ENCODE measurements around the gene ASTN2. TPM values are rescaled to one million over a fixed set of nuclear protein-coding genes. Genes with fewer than 3 reads are reported as not detected.

Gene ASTN2
- total RNA-seq, 1 donor from 2014 or later, result 12.2 TPM

- Histone ChIP-seq H3K4me3 (ENCODE audit: low read depth, low read length) (no peak overlapping the region), H3K27me3 (ENCODE audit: control insufficient read depth, insufficient read depth, low read length) (no peaks in the 10 kb centered on the region), H3K36me3 (ENCODE audit: control insufficient read depth, insufficient read depth, low read length) (no peaks in the 10 kb centered on the region)
- TF ChIP-seq, protein P1, sequence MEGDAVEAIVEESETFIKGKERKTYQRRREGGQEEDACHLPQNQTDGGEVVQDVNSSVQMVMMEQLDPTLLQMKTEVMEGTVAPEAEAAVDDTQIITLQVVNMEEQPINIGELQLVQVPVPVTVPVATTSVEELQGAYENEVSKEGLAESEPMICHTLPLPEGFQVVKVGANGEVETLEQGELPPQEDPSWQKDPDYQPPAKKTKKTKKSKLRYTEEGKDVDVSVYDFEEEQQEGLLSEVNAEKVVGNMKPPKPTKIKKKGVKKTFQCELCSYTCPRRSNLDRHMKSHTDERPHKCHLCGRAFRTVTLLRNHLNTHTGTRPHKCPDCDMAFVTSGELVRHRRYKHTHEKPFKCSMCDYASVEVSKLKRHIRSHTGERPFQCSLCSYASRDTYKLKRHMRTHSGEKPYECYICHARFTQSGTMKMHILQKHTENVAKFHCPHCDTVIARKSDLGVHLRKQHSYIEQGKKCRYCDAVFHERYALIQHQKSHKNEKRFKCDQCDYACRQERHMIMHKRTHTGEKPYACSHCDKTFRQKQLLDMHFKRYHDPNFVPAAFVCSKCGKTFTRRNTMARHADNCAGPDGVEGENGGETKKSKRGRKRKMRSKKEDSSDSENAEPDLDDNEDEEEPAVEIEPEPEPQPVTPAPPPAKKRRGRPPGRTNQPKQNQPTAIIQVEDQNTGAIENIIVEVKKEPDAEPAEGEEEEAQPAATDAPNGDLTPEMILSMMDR (IDR thresholded peaks at IDR 0.05; ENCODE audit: insufficient read depth, low read length, poor library complexity, severe bottlenecking), result no peak
- no peak for DNase-seq (ENCODE audit: low read depth)
Observed at GRCh38 chr9:116812231-116813030, 602.4 kb downstream of the ASTN2 start.

- H3K4me3 ChIP-seq (ENCODE audit: low read depth, low read length), result no peak overlapping the region
- H3K36me3 ChIP-seq (ENCODE audit: control insufficient read depth, insufficient read depth, low read length), result no peaks in the 10 kb centered on the region
- no peaks in the 10 kb centered on the region for H3K27me3 ChIP-seq (ENCODE audit: control insufficient read depth, insufficient read depth, low read length)
- TF ChIP-seq, protein P1 (IDR thresholded peaks at IDR 0.05; ENCODE audit: insufficient read depth, low read length, poor library complexity, severe bottlenecking), result no peak
- DNase-seq (ENCODE audit: low read depth), result no peak
Observed at GRCh38 chr9:116809656-116810055, 605.2 kb downstream of the ASTN2 start.

DNA sequence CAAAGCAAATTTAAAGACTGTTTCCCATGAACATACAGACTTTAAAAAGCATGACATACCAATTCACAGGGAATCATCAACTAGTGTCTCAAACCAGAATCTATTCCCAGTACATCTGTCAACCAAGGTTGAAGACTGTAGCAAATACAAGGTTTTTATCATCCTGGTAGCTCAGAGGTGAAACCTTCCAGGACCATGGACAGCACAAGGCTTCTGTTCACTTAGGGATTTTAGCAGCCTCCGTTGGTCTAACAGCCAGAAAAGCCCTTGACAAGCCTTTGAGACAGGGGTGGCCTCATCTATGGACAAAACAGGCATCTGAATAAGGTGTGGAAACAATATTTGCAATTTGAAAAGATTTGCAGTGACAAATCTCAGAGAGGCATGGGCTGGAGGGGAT lies 608.8 kb downstream of the ASTN2 start:
- H3K4me3 ChIP-seq (ENCODE audit: low read depth, low read length), result no peak overlapping the region
- no peak for DNase-seq (ENCODE audit: low read depth)

GRCh38 chr9:116800885-116801284 lies 614.0 kb downstream of the ASTN2 start:
- no peak for DNase-seq (ENCODE audit: low read depth)
- Histone ChIP-seq H3K36me3 (ENCODE audit: control insufficient read depth, insufficient read depth, low read length) (no peaks in the 10 kb centered on the region), H3K4me3 (ENCODE audit: low read depth, low read length) (no peak overlapping the region), H3K27me3 (ENCODE audit: control insufficient read depth, insufficient read depth, low read length) (no peaks in the 10 kb centered on the region)
- TF ChIP-seq, protein P1 (IDR thresholded peaks at IDR 0.05; ENCODE audit: insufficient read depth, low read length, poor library complexity, severe bottlenecking), result no peak

More for the DNA sequence above, 608.8 kb downstream of the ASTN2 start:
- Histone ChIP-seq H3K27me3 (ENCODE audit: control insufficient read depth, insufficient read depth, low read length) (no peaks in the 10 kb centered on the region), H3K36me3 (ENCODE audit: control insufficient read depth, insufficient read depth, low read length) (no peaks in the 10 kb centered on the region)
- TF ChIP-seq, protein P1 (IDR thresholded peaks at IDR 0.05; ENCODE audit: insufficient read depth, low read length, poor library complexity, severe bottlenecking), result no peak

DNA sequence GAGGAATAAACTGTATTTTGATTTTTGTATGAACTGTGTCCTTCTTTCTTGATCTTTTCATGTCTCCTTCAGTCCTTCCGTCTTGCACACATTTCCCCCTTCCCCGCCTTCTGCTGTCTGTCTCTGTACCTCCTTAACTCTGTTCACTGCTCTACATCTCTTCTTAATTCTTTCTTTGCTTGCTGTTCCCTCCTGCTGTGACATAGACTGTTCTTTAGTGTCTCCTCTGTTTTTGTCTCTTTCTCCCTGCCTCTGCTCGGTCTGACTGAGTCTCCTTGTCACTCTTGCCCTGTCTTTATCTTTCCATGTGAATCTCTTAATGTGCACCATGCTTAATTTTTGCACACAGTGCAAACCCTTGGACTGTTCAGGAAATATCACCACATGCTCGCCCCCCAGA lies 614.8 kb downstream of the ASTN2 start:
- no peak overlapping the region for H3K4me3 ChIP-seq (ENCODE audit: low read depth, low read length)
- no peaks in the 10 kb centered on the region for H3K36me3 ChIP-seq (ENCODE audit: control insufficient read depth, insufficient read depth, low read length)
- H3K27me3 ChIP-seq (ENCODE audit: control insufficient read depth, insufficient read depth, low read length), result no peaks in the 10 kb centered on the region
- TF ChIP-seq, protein P1 (IDR thresholded peaks at IDR 0.05; ENCODE audit: insufficient read depth, low read length, poor library complexity, severe bottlenecking), result no peak
- no peak for DNase-seq (ENCODE audit: low read depth)

DNA sequence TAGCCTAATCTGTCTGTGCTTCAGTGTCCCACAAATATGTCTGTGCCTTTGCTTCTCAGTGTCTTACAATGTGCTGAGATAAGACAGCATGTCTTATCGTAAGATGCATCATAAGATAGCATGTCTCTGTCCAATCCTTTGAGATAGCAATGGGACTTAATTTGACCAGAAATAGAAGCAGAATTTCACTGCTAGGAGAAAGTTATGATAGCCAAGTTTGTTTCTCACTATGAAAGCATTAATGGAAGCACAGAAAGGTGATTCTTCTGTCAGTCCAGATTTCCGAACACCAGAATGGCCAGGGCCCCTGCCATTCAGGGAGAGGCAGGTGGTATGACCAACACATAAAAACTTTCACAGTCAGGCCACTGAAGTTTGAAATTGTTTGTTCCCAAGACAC lies 616.3 kb downstream of the ASTN2 start:
- TF ChIP-seq, protein P1 (IDR thresholded peaks at IDR 0.05; ENCODE audit: insufficient read depth, low read length, poor library complexity, severe bottlenecking), result no peak
- Histone ChIP-seq H3K36me3 (ENCODE audit: control insufficient read depth, insufficient read depth, low read length) (no peaks in the 10 kb centered on the region), H3K27me3 (ENCODE audit: control insufficient read depth, insufficient read depth, low read length) (no peaks in the 10 kb centered on the region), H3K4me3 (ENCODE audit: low read depth, low read length) (no peak overlapping the region)
- no peak for DNase-seq (ENCODE audit: low read depth)
